Measurements from ENCODE around the gene ATP8B3.

GRCh38 chr19:1775951-1776605, 36.0 kb downstream of the ATP8B3 start:
- TF ChIP-seq, protein P1, sequence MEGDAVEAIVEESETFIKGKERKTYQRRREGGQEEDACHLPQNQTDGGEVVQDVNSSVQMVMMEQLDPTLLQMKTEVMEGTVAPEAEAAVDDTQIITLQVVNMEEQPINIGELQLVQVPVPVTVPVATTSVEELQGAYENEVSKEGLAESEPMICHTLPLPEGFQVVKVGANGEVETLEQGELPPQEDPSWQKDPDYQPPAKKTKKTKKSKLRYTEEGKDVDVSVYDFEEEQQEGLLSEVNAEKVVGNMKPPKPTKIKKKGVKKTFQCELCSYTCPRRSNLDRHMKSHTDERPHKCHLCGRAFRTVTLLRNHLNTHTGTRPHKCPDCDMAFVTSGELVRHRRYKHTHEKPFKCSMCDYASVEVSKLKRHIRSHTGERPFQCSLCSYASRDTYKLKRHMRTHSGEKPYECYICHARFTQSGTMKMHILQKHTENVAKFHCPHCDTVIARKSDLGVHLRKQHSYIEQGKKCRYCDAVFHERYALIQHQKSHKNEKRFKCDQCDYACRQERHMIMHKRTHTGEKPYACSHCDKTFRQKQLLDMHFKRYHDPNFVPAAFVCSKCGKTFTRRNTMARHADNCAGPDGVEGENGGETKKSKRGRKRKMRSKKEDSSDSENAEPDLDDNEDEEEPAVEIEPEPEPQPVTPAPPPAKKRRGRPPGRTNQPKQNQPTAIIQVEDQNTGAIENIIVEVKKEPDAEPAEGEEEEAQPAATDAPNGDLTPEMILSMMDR (conservative IDR thresholded peaks at IDR 0.05; ENCODE audit: low read depth in 2 of 2) = no peak
- TF ChIP-seq EZH2 (IDR thresholded peaks at IDR 0.05; ENCODE audit: low read depth, unreplicated experiment) (peak; percentile 60), POLR2AphosphoS5 (IDR thresholded peaks at IDR 0.05; ENCODE audit: low read depth) (no peak)

Data from GM23338 (cell line).